Cerebellar nuclear complex (tissue), 1 donor: ENCODE results near the gene YPEL5.
A peak's percentile ranks its signal among the peaks of the same experiment; 100 is the strongest.
"Not testable (repeated sequence)": the region's sequence is repeated elsewhere in the genome, so short reads cannot be mapped to it uniquely, and the experiment has no call there.

ENCODE experiments used
- DNase-seq, 2 experiments: peaks; one replicate each; lab custom pipeline; 2025; lab: John Stamatoyannopoulos, UW

YPEL5 gene

DNA sequence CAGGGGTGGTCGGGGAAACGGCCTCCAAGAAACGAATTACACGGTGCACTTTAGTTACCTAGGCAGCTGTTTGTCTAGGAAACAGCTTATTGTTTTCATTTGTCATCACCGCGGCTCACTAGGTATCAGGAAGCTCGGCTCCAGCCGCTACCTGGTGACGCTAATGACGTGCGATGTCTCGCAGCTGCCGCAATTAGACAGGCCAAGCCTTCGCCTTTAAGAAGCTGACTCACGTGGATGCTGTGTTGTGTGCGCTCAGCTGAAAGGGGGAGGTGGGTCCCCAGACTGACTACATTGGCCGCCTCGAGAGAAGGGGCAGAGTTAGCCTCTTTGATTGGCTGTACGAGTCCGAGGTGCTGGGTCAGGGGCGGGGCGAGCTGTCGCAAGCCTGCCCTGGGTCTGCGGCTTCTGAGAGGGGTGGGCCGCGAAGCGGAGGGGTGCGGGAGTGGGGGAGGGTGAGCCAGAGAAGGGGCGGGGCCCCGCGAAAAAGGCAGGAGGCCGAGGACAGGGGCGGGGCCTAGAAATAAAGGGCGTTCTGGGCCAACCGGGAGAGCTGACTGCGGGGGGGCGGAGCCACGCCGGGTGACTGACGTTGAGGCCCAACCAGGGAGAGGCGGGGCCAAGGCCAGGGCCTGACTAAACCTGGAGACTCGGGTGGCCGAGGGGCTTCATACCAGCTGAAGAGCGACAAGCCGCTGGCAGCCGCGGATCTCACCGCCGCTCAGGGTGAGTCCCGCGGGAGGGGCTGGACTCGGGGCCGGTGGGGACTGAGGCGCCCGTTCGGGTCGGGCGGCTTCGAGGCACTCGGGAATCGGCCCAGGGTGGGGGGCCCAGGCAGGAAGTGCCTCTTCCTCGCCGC is at the start of gene YPEL5:
Gene YPEL5, plus strand, starts transcription at position 671 of the 859 bp plus-strand sequence. CDS start 9,645 bp downstream, outside the sequence.
- peak; percentile 99 for DNase-seq

DNA sequence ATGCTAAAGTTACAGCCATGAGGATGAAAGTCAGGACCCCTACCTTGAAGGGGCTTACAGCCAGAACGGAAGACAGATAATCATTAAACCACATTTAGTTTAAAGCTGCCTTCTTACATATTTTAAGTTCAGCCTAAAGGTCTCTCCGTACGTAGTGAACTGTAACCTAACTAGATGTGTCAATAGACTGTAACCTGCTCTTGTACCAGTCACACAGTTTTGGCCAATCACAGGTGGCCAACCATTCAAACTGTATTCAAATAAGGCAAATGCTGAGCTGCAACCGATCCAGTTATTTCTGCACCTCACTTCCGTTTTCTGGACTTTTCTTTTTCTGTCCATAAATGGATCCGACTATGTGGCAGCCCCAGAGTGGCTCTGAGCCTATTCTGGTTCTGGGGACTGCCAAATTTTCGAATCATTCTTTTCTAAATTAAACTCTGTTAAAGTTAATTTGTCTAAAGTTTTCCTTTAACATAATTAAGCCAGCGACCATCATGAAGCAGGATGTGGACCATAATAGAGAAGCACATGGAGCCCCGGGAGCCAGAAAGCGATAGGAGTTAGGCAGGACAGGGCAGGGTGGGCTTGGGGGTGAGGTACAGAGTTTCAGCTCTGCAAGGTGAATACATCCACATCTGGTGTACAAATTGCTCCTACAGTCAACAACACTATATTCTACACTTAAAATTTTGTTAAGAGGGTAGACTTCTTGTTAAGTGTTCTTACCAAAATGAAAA is 48.4 kb upstream of the YPEL5 start:
- no peak for DNase-seq

DNA sequence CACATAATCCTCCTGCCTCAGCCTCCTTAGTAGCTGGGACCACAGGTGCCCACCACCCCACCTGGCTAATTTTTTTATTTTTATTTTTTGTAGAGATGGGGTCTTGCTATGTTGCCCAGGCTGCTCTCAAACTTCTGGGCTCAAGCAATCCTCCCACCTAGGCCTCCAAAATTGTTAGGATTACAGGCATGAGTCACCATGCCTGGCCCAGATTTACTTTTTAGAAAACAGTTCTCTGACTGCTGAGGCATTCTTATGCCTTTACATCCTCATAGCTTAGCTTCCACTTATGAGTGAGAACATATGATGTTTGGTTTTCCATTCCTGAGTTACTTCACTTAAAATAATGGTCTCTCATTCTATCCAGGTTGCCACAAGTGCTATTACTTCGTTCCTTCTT is 47.4 kb upstream of the YPEL5 start:
- DNase-seq: not testable (repeated sequence)

DNA sequence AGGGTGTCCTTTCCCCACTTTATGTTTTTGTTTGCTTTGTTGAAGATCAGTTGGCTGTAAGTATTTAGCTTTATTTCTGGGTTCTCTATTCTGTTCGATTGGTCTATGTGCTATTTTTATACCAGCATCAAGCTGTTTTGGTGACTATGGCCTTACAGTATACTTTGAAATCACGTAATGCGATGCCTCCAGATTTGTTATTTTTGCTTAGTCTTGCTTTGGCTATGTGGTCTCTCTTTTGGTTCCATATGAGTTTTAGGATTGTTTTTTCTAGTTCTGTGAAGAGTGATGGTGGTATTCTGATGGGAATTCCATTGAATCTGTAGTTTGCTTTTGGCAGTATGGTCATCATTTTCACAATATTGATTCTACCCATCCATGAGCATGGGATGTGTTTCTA is 46.1 kb upstream of the YPEL5 start:
- DNase-seq: not testable (repeated sequence)

DNA sequence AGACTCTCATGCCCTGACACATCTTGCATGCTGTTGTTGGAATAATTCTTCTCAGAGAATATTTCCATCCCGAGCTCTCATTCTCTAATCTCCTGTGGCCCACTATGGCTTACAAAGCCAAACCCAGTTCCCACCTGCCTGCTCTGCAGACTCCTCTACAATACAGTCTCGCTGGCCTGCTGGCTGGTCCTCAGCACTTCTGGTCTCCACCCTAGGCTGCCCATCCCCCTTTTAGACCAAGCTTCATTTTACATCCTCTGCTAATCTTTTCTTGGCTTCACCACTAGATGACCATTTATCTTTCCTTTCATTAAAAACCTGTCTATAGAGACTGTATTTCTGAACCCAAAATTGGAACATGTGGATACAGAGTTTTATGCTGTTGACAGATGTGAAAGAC is 42.5 kb upstream of the YPEL5 start:
- no peak for DNase-seq

DNA sequence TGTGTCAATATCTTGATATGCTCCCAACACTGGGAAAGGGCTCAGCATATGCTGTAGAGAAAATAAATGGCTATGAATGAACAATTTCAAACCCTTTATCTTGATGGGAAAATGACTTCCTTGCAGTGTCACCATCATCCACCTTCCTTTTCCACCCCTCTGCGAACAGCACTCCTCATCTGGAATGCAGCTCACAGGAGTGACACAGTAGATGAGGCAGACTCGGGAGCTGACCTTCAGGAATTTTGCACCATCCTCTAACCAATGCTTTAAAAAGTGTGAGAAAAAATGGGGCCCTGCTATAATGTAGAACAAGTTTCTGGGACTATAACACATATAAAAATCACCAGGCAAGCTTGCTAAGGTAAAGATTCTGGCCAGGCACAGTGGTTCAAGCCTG is 41.3 kb upstream of the YPEL5 start:
- no peak for DNase-seq

DNA sequence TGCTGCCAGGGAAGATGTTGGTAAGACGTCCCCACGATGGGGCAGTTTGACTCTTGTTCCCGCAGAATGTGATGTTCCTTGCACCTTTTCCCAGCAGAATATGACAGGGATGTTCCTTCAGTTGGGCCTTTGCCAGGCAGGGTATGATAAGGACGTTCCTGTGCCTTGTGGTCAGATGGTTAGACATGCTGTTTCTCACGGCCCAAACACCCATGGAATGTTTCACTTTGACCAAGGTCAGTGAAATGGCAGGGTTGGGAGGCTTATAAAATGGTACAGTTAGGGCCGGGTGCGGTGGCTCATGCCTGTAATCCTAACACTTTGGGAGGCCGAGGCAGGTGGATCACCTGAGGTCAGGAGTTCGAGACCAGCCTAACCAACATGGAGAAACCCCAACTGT is 40.3 kb upstream of the YPEL5 start:
- DNase-seq: no peak

DNA sequence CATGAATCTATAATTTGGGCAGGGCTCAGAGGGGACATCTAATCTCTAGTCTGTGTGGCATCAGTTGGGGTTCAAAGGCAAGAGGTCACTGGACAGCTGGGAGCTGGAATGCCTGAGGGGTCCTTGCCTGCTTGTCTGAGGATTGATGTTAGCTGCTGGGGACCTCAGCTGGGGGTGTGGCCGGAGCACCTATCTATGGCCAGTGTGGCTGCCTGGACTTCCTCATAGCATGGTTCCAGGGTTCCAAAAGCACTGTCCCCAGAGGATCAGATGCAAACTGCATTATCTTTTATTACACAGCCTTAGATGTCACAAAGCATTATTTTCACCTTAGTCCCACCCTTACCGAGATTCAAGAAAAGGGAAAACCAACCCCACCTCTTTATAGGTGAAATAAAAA is 38.6 kb upstream of the YPEL5 start:
- no peak for DNase-seq

DNA sequence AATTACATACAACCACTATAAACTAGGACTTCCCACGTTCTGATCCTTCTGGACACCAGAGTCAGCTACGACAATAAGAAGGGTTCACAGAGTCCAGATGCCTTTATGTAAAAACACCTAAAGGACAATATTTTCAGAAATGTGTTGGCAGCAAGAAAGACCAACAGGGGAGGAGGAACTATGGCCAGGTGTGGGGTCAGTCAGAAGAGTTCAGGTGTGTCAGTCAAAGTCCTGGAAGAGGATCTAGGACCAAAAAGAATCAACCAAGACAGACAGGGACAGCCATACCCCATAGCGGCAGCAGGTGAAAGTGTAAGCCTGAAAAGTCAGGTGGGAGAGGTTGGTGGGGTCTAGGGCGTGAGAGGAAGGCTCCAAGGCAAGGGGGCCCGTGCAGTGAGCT is 38.0 kb upstream of the YPEL5 start:
- no peak for DNase-seq

DNA sequence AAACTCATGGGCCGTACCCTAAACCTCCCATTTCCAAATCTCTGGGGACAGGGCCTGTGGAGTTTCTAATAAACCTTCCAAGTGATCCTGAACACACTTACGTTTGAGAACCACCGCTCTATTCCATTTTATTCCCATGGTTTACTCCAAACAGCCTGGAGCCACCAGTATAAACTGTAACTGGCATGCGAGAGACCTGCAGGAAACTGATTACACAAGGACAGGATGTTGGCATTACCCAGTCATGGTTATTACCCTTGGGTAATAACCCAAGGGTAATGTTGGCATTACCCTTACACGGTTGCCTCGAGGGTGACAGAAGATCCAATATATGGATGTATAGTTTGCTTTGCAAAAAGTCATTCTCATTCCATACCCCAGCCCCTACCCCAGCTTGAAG is 37.0 kb upstream of the YPEL5 start:
- no peak for DNase-seq

DNA sequence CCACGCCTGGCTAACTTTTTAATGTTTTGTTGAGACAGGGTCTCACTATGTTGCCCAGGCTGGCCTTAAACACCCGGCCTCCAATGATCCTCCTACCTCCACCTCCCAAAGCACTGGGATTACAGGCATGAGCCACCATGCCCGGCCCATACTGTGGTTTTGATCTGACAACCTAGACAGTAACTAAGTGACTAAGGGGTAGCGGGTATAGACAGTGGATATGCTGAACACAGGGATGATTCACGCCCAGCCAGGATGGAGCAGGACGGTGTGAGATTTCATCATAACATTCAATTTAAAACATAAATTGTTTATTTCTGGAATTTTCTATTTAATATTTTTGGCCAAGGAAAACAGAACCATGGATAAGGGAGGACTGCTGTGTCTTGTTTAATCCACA is 36.0 kb upstream of the YPEL5 start:
- no peak for DNase-seq

DNA sequence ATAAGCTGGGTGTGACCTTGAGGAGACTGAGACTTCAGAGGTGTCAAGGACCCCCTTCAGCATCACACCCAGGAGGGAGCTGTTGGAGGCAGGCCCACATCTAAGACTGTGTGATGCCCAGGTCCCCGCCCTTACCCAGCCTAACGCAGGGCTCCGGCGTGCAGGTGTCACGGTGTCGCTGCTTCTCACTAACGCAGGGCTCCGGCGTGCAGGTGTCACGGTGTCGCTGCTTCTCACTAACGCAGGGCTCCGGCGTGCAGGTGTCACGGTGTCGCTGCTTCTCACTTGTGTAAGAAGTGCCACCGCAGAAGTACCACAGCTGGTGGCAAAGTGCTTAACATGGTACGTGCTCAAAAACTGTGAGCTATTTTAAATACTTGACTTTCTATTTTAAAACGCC is 35.6 kb upstream of the YPEL5 start:
- not testable (repeated sequence) for DNase-seq

DNA sequence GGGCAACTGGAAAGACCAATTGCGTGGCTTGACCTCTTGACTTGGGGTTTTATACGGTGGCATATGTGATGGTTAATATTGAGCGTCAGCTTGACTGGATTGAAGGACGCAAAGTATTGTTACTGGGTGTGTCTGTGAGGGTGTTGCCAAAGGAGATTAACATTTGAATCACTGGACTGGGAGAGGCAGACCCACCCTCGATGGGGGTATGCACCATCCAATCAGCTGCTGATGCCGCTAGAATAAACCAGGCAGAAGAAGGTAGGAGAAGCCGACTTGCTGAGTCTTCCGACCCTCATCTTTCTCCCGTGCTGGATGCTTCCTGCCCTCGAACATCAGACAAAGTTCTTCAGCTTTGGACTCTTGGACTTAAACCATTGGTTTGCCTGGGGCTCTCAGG is 34.2 kb upstream of the YPEL5 start:
- no peak for DNase-seq

DNA sequence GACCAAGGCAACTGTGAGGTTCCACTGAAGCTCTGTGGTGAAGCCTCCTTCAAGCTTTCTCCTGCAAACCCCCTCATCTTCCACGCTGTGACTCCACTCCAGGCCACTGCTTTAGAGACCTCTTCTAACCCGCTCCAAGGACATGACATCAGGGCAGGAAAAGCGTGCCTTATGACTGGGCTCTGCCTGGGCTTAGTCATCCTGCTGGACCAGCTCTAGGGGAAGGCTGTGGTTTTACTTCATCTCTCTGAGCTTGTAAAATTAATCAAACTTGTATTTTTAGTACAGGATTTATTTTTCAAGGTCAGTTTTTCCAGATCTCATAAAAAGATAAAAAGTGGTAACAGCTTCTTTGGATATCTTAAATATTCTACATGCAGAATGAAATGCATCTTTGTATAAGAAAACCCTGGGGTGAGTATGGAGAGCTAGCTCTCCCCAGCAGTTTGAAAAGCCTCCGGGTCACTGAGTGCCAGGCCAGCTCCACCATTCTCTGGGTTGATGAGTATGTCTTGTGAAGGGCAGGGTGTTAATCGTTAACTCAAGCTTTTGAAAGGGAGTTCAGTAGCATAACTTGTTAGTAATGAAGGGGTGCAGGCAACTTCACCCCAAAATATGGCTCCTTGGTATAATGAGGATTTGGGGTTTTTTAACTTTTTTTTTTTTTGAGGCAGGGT is 33.1 kb upstream of the YPEL5 start:
- DNase-seq: no peak

DNA sequence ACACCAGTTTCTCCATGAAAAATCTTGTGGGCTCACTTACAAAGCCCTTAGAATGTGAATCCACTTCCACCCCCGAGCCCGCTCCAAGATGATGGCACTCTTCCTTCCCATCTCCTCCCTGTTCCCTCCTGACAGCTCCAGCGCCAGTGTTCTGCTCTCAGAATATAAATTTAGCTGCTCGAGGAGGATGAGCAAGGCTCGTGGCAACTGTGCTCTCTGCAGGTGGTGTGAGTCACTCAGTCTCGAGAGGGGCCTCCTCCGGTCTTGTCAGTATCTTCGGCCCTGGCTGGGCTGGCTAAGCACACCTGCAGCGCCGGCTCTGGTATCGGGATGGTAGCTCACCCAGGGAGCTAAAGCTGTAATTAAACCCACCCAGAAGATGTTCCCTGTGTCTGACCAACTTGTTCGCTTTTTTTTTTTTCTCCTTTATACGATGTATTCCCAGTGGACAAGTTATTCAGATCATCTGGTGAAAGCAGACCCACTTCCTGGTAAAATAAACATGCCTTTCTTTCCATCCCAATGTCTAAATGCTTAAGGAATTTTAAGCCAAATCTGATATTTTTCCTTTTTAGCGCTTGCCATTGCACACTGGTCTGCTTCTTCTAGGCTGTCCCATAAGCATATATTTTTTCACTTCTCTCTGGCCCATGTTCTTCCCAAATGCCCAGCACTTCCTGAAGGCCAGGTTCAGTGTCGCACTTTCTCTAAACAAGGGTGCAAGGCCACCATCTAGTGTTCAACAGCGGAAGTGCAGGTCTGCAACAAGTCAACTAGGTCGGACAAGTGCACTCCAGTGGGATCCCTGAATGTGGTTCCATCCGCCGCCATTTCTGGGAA is 31.4 kb upstream of the YPEL5 start:
- DNase-seq: peak in 1 of 2 experiments; percentile 25

DNA sequence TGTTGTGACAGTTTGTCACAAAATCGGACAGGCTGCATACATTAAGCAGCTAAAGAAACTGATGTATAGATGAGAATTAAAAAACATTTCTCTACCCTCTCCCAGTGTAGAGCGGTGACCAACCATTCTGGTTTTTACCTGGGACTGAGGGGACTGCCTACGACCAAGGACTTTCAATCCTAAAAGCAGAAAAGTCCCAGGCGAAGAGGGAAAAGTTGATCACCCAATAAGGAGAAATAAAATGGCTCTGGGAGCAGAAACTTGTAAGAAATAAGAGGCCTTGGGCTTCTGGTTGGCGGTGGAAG is 30.9 kb upstream of the YPEL5 start:
- no peak for DNase-seq

DNA sequence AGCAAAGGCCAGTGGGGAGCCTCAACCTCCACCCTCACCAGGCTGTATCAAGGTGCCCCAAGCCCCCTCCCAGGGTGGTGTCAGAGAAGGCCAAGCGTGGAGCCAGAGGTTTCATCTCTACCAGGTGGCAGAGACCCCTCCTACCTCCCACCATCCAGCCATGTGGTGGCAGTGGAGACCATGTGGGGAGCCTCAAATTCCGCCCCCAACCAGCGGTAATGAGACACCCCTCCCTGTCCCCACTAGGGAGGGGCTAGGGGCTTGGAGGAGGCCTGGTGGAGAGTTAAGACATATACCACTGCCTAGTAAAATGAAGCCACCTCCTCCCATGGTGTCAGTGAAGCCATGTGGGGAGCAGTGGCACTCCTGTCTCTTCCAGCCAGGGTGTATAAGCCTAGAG is 24.4 kb upstream of the YPEL5 start:
- DNase-seq: no peak

DNA sequence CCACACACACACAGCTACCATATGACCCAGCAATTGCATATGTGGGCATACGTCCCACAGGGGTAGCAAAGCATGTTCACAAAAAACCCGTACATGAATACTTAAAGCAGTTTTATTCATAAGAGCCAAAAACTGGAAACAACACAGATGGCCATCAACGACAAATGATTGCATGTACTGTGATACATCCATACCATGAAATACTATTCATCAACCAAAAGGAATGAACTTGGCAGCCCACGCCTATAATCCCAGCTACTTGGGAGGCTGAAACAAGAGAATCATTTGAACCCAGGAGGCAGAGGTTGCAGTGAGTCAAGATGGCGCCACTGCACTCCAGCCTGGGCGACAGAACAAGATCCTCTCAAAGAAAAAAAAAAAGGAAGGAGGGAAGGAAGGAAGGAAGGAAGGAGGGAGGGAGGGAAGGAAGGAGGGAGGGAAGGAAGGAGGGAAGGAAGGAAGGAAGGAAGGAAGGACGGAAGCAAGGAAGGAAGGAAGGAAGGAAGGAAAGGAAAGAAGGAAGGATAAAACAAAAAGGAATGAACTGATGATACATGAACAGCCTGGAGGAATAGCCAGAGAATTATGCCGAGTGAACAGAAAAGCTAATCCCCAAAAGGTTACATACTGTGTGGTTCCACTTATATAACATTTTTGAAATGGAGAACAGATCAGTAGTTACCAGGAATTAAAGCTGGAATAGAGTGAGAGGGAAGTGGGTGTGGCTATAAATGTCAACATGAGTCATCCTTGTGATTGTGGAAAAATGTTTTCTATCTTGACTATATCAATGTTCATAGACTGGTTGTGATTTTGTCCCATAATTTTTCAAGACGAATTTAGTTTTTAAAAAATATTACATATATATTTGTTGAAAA is 19.6 kb upstream of the YPEL5 start:
- no peak for DNase-seq

DNA sequence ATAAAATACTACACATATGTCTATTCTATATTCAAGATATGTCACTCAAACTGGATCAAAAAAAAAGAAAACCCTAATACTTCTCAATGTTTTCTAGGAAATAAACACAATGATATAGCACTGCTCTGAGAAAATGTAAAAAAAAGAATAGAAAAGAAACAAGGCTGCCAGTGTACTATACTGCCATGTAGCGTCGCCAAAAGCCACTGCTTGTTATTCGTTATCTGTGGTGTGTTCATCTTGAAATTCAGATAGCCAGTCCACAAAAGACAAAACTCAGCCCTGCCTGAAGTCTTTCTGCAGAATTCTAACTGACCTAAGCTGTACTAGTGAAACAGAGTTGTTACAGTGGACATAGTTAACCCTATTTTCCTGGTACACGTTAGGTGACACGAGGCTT is 12.2 kb upstream of the YPEL5 start:
- no peak for DNase-seq

DNA sequence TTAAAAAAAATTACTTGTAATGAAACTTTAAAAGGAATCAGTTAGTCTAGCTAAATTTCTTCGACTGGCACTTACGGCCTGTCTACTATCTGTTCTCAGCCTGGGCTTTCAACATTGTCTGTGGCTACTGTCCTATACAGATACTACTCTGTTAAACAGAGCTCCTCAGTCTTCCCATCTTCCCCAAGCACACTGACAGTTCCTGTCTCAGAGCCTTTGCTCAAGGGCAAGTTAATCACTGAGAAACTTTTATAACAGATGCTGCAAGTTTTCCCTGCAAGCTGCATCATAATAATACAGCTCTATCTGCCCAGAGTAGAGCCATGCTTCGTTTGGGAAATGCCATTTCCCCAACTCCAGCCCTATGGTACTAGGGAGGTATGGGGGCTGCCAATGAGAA is 11.3 kb upstream of the YPEL5 start:
- DNase-seq: no peak
